Globus pallidus (tissue), 1 donor: Measurements from ENCODE around the gene CHMP3.
A peak's percentile ranks its signal among the peaks of the same experiment; 100 is the strongest.
"Not testable (repeated sequence)": the region's sequence is repeated elsewhere in the genome, so short reads cannot be mapped to it uniquely, and the experiment has no call there.

Source experiments
- DNase-seq: peaks from one replicate; pipeline ENCODE4 v3.0.0-alpha.2; 2015; ENCODE audit warnings: low spot score

Gene CHMP3

GRCh38 chr2:86562922-86563649 is at the start of gene CHMP3:
Gene CHMP3, minus strand, starts transcription at chr2:86563443. Its CDS starts 95 bp downstream, at chr2:86563348.
- peak; percentile 96 for DNase-seq

DNA sequence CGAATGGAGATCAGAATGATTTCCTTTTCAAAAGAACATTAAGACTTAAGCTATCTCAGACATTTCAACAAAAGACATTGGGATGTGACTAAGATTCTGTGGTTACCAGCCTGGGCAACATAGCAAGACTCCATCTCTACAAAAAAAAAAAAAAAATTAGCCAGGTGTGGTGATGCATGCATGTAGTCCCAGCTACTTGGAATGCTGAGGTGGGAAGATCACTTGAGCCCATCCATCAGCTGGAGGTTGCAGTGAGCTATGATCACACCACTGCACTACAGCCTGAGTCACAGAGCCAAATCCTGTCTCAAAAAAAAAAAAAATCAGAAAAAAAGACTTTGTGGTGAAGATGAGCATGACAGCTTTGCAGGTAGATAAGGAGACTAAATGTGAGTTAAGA is 47.6 kb upstream of the CHMP3 start:
- no peak for DNase-seq

- DNase-seq: no peak
These were observed 45.7 kb upstream of the CHMP3 start for GRCh38 chr2:86608832-86609410.

- no peak for DNase-seq
These were observed 40.7 kb upstream of the CHMP3 start for GRCh38 chr2:86603905-86604304.

DNA sequence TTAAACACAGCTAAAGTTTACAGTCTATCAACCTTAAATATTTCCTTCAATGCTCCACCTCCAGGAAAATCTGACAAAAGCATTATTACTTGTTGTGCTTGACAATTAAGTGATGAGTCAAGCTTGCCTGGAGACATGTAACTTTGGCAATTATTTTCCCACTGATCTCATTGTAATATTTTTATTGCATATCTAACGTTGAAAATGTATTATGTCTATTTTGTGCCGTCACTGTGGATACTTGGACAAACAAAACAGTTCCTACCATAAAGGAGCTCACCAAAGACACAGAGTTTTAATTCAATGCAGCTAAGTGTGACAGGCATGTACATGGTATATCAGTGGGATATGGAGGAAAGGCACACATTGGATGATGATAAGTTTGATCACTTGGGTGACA is 35.7 kb upstream of the CHMP3 start:
- no peak for DNase-seq

DNA sequence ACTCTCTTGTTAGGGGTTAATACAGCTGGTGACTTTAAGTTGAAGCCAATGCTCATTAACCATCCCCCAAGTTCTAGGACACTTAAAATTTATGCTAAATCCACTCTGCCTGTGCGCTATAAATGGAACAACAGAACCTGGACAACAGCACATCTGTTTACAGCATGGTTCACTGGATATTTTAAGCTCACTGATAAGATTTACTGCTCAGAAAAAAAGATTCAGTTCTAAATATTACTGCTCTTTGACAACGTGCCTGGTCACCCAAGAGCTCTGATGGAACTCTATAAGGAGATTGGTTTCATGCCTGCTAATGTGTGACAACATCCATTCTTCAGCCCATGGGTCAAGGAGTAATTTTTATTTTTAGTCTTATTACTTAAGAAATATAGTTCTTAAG is 32.9 kb upstream of the CHMP3 start:
- no peak for DNase-seq

GRCh38 chr2:86593266-86593665 is 30.0 kb upstream of the CHMP3 start:
- no peak for DNase-seq

DNA sequence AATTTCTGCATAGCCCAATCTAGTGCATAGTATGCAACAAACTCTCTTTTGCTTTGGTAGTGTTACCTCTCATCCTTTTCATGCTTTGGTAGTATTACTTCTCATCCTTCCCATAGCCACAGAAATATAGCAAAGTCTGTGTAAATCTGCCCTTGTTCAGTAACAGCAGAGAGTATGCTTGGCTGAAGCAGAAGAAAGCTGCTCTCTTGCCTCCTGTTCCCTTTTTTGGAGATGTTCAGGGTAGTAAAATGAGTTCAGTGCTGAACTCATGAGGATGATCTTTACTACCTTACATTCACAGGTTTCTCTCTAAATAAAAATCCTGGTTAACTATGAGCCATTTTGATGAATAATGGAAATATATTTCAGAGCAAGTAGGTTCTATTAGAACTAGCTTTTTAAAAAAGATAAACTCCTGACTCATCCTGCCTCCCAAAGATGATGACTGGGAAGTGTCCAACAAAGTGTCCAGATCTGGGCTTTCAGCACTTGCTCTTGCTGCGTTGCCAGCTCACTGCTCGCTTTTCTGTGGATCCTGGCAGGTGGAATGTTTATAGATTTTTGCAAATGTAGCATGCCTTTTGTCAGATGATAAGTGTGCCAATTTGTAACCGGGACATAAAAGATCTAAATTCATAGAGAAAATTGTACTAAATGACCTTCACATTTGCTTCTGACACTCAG is 29.4 kb upstream of the CHMP3 start:
- DNase-seq: no peak

- not testable (repeated sequence) for DNase-seq
These were observed 26.5 kb upstream of the CHMP3 start for GRCh38 chr2:86589701-86590100.

- no peak for DNase-seq
These were observed 21.1 kb upstream of the CHMP3 start for GRCh38 chr2:86584151-86584913.

GRCh38 chr2:86580560-86580959 is 17.3 kb upstream of the CHMP3 start:
- DNase-seq: no peak

DNA sequence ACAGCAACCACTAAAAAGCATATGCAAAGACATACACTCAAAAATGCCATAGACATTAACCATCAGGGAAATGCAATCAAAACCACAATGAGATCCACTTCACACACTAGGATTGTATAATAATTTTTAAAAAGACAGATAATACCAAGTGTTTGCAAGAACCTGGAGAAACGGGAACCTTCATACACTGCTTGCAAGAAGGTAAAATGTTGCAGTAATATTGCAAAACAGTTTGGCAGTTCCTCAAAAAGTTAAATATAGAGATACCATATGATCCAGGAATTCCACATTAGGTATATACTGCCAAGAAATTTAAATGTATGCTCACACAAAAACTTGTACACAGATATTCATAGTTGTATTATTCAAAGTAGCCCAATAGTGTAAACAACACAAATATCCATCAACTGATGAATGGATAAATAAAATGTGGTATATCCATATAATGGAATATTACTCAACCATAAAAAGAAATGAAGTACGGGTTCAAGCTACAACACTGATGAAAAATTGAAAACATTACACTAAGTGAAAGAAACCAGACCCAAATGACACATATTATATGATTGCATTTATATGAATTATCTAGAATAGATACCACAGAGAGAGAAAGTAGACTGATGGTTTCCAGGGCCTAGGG is 14.7 kb upstream of the CHMP3 start:
- no peak for DNase-seq

DNA sequence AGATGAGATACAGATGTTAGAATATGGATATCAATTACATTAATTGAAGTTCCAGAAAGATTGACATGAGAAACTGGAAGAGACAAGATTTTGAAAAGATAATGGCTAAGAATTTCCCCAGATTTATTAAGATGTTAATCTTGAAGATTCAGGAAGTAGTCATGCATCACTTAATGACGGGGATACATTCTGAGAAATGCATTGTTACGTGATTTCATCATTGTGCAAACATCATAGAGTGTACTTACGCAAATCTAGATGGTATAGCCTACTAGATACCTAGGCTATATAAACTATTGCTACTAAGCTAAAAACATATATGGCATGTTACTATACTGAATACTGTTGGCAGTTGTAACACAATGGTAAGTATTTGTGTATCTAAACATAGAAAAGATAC is 6.8 kb upstream of the CHMP3 start:
- no peak for DNase-seq

GRCh38 chr2:86566821-86567190 is 3.6 kb upstream of the CHMP3 start:
- DNase-seq: no peak

DNA sequence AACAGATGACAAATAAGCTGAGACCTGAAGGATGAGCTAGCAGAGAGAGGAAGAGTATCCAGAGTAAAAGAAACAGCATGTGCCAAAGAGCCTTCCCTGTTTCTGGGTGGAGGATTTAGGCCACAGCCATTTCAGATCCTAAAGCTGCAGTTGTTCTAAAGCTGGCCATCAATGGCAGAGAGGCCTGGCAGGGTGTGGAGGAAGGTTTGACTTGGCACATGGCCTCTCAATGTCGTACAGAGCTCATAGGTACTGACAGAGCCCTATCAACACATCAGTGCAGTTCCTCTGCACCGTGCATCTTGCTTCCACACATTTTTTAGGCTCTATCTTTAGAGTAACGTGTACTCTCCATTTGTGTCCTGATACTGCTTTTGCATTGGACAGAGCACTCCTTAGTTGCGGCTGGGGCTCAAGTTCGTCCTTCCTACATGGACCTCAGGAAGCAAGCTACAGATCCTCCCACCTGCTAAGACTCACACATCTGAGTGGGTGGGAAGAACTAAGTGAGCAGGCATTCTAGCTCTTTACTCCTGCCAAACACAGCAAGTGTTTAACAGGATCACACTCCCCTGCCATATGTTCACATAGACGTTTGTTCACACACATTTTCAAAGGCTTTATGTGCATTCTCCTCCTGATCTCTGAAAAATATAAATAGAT is 3.0 kb upstream of the CHMP3 start:
- no peak for DNase-seq

DNA sequence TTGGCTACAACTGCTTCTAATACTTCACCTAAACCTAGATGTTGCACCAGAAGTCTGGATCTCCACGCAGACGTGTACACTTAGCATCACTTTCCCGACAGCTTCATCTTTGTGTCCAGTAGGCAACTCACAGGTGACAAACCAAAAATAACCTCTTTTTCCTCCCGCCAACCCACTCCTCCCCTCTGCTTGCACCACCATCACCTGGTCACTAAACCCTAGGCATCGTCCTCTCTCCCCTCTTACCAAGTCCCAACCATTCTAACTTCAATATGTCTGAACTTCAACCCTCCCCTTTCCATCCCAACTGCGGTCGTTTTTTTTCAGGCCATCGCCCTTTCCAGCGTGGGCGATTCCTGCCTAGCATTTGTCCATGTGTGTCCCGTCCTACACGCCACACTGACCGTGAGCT is 413 bp upstream of the CHMP3 start:
- DNase-seq: no peak

- no peak for DNase-seq
These were observed 740 bp downstream of the CHMP3 start for GRCh38 chr2:86562485-86562921.

- no peak for DNase-seq
These were observed 5.4 kb downstream of the CHMP3 start for GRCh38 chr2:86557836-86558235.

DNA sequence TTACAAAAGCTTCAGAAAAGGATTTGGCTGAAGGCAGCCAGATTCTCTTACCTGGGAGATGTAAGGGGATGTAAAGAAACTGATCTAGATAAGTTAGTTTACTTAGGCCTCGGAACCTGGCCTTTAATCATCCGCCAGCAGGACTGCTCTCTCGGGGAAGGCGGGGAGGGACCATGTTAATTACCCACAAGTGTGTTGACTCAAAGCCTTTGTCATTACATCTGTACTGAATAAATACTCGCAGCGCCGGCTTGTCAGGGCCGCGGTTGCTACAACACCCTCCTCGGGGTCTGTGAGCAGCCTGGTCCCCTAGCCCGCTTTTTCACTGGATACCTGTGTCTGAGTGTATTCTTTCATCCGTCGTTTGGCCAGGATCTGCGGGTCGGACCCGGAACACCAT is 6.7 kb downstream of the CHMP3 start:
- no peak for DNase-seq

- no peak for DNase-seq
These were observed 10.4 kb downstream of the CHMP3 start for GRCh38 chr2:86552889-86553288.

GRCh38 chr2:86549963-86550725 is 13.1 kb downstream of the CHMP3 start:
- not testable (repeated sequence) for DNase-seq
